GM12872 (cell line): ENCODE results near the gene UBXN11.

Source experiments
- CTCF ChIP-seq: IDR thresholded peaks from 3 replicates; pipeline ENCODE4 v1.5.1; 2011; ENCODE audit warnings: low read depth, mild to moderate bottlenecking, low read length, moderate library complexity; ENCODE audit not compliant: insufficient read depth

UBXN11 gene

GRCh38 chr1:26306290-26307229 is at the start of gene UBXN11:
Gene UBXN11 (minus strand): TSS chr1:26306636. CDS start chr1:26302883, 3,753 bp downstream.
- TF ChIP-seq CTCF = no peak

GRCh38 chr1:26356106-26356505 is 49.7 kb upstream of the UBXN11 start:
- no peak for TF ChIP-seq CTCF

GRCh38 chr1:26354972-26355371 is 48.5 kb upstream of the UBXN11 start:
- TF ChIP-seq CTCF = no peak

- TF ChIP-seq CTCF = no peak
Measured at GRCh38 chr1:26353976-26354820, 47.8 kb upstream of the UBXN11 start, which contains the start of gene CRYBG2. Gene CRYBG2 (minus strand): TSS chr1:26354130. CDS start chr1:26346657, 7,473 bp downstream.

- no peak for TF ChIP-seq CTCF
Measured at GRCh38 chr1:26353210-26353859, 46.9 kb upstream of the UBXN11 start.

- TF ChIP-seq CTCF = no peak
Measured at GRCh38 chr1:26352338-26352679, 45.9 kb upstream of the UBXN11 start.
